SIG-M5 (cell line): ENCODE measurements around the gene RNF34.

Experiments used
- DNase-seq: peaks from one replicate; lab custom pipeline; 2025; lab: John Stamatoyannopoulos, UW

The RNF34 gene

GRCh38 chr12:121438905-121439304 is 39.0 kb downstream of the RNF34 start:
- no peak for DNase-seq

- DNase-seq = no peak
Measured at GRCh38 chr12:121439715-121440114, 39.8 kb downstream of the RNF34 start.

GRCh38 chr12:121440768-121441167 is 40.9 kb downstream of the RNF34 start:
- no peak for DNase-seq

GRCh38 chr12:121441555-121441954 is 41.6 kb downstream of the RNF34 start:
- DNase-seq = no peak

GRCh38 chr12:121442028-121442948 is 42.4 kb downstream of the RNF34 start:
- DNase-seq = no peak

- no peak for DNase-seq
Measured at GRCh38 chr12:121443193-121443870, 43.4 kb downstream of the RNF34 start.

- DNase-seq = no peak
Measured at GRCh38 chr12:121443911-121444841, 44.3 kb downstream of the RNF34 start.

GRCh38 chr12:121444842-121445202 is 44.9 kb downstream of the RNF34 start:
- DNase-seq = no peak

GRCh38 chr12:121446750-121447149 is 46.8 kb downstream of the RNF34 start:
- DNase-seq = no peak

- DNase-seq = no peak
Measured at GRCh38 chr12:121448771-121449315, 48.9 kb downstream of the RNF34 start.

- DNase-seq = no peak
Measured at GRCh38 chr12:121451961-121452339, 52.0 kb downstream of the RNF34 start.

- no peak for DNase-seq
Measured at GRCh38 chr12:121452340-121452984, 52.5 kb downstream of the RNF34 start.

- DNase-seq = no peak
Measured at GRCh38 chr12:121452985-121453360, 53.1 kb downstream of the RNF34 start.

GRCh38 chr12:121453629-121454028 is 53.7 kb downstream of the RNF34 start:
- DNase-seq = no peak

- no peak for DNase-seq
Measured at GRCh38 chr12:121454921-121455320, 55.0 kb downstream of the RNF34 start.

GRCh38 chr12:121455766-121456420 is 56.0 kb downstream of the RNF34 start:
- DNase-seq = no peak

GRCh38 chr12:121456551-121456950 is 56.6 kb downstream of the RNF34 start:
- DNase-seq = no peak

GRCh38 chr12:121461048-121461447 is 61.1 kb downstream of the RNF34 start:
- peak; percentile 58 for DNase-seq

GRCh38 chr12:121464331-121464730 is 64.4 kb downstream of the RNF34 start:
- DNase-seq = no peak

GRCh38 chr12:121465921-121466793 is 66.2 kb downstream of the RNF34 start:
- DNase-seq = no peak
